NCI-H446 (cell line): ENCODE data around the gene GPR176.
"Not testable (repeated sequence)": the region's sequence is repeated elsewhere in the genome, so short reads cannot be mapped to it uniquely, and the experiment has no call there.

Experiments
- DNase-seq, 2 experiments: peaks; one replicate each; lab custom pipeline; 2025; lab: John Stamatoyannopoulos, UW

GPR176 gene

DNA sequence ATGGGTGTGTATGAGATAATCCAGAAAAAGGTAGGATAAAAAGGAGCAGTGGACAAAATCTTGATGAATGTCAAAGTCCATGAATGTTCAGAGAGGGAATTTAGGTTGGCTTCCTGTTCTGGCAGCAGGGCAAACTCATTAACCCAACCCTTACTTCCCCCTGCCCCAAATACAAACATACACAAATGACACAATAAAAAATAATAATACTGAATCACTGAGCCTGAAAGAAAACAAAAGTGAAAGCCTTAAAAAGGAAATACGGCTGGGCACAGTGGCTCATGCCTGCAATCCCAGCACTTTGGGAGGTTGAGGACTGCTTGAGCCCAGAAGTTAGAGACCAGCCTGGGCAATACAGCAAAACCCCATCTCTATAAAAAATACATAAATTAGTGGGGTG, 62.9 kb downstream of the GPR176 start:
- no peak for DNase-seq

DNA sequence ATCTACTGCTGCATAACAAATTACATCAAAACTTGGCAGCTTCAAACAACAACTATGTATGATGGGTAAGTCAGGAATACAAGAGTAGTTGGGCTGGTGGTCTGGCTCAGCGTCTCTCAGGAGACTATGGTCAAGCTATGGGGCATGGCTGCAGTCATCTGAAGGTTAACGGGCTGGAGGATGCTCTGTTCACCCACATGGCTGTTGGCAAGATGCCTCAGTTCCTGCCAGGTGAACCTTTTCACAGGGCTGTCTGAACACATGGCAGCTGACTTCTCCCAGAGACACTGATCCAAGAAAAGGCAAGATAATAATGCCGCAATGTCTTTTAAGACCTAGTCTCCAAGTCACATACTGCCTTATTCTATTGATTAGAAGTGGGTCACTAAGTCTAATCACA, 63.7 kb downstream of the GPR176 start:
- no peak for DNase-seq

DNA sequence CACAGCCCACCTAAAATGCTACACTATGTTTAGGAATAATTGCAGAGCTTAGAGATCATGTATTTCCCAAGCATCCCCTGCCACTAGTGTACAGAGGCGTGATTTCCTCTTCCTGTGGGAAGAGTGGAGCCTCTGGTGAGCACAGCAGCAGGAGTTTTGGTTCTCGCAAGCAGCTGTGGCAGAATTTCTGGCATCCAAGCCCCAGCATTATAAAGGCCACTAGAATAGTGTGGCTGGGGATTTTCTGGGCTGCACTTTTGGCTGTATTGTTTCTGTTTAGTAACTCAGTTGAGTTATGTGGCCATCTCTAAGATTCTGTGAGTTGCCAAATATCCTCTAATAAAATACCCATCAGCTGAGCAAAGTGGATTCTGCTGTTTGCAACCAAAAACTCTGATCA, 64.7 kb downstream of the GPR176 start:
- no peak for DNase-seq

DNA sequence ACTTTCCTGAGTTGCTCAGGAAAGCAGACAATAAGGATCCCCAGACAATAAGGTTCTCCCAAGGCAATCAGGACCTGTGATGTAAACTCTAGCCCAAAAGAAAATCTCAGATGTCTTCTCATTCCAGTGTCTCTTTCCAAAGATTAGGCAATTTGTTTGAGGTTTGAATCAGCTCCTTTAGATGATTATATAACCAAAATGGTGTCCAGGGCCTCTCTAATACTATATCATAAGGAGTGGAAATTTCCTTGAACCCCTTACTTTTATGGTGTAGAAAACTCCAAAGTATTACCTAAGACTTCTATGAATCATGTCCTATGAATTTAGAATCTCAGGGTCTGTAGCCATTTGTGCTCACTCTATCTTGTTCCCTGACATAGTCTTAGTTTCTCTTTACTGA, 65.9 kb downstream of the GPR176 start:
- no peak for DNase-seq

DNA sequence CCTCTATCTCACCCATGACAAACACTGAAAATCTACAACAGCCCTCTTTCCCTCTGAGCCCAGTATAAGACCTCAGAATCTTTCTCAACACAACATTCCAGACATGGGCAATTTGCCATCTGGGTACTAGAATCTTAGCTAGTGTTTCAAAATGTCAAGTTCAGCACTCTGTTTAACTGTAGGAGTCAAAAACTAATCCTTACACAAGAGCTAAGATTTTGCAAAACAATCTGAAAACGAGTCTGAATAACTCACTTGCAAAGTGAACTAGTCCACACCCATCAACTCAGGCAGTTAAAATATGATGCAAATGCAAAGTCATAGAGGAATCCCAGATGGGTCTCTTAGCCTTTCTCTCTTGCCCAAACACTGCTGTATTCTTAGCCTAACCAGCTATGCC, 67.8 kb downstream of the GPR176 start:
- no peak for DNase-seq

DNA sequence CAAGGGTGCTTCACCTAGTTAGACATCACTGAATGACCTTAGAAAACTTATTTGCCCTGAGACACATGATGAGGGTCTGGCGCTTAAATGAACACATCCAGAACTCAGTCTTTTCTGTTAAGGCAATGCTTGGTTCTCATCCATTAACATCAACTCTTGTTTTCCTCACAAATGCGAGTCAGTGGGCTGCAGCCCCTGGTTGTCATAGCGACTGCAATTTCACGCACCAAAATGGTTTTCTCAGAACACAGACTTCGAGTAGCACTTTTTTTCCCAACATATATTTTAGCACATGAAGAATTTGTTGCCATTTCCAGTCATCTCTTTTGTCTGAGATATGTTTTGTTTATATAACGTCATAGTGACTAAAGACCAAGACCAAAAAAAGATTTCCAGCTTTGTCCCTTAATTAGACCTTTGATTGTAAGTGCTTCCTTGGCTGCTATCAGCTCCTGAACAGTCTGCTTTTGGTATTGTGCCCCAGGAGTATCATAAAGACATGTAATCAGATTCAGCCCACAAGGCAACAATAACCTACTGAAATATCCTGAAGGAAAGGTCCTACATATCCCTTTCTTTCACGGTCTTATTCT, 68.5 kb downstream of the GPR176 start:
- no peak for DNase-seq

DNA sequence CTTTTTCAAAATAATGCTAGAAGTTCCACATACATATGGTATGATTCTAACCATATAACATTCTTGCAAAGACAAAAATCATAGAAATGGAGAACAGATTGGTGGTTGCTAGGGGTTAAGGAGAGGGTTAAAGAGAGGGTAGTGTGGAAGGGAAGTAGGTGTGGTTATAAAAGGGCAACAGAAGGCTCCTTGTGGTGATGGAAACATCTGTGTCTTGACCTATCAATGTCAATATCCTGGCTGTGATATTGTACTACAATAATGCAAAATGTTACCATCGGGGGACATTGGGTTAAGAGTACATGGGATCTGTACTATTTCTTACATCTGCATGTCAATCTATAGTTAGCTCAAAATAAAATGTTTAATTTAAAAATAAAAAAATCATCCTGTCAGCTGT, 69.6 kb downstream of the GPR176 start:
- DNase-seq: no peak

DNA sequence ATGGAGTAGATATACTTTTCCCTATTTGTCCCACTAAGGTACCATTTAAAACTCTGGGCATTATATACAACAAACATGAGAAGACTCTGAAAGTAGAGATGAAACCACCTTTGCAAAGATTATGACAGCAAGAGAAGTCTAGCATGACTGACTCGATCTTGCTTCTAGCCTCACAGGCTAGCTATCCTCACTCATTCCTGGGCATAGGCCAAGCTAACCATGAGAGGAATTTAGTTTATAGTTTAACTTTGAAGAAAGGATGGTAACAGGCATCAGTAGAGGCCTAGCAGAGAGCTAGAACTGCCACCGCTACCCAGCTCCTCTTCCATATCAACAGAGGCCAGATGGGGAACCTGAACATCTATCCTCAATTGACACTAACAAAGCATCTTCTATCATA, 74.0 kb downstream of the GPR176 start:
- DNase-seq: no peak

DNA sequence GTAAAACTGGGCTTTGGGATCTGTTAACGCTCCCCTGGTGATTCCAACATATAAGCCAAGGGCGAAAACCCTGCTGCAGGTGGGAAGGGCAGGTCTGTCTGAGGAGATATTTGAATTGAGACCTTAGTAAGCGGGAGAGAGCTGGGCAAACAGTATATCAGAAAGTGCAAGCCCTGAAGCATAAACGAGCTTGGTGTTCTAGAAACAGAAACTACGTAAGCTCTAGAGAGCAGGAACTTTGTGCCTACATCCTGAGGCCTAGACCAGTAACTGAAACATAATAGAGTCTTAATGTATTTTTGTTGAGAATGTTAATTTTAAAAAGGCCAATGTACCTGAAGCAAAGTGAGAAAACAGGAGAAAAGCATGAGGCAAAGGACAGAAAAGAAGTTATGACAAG, 74.5 kb downstream of the GPR176 start:
- no peak for DNase-seq

DNA sequence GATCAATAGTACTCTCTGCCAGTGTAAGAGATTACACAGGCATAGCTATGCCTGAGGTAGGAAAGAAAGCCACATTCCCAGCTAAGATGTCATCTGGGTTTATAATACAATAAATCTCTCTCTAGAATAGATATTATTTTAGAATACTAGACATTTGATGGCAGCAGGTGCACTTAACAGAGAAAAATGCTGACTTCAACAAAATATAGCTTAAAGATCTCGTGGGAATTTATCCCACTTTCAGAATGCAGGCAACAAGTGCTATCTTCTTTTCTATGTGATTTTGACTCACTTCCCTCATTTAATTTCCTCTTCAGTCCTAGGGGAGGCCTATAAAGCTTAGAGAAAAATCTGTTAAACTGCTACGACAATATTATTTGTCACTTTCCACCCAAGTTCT, 76.5 kb downstream of the GPR176 start:
- DNase-seq: no peak

DNA sequence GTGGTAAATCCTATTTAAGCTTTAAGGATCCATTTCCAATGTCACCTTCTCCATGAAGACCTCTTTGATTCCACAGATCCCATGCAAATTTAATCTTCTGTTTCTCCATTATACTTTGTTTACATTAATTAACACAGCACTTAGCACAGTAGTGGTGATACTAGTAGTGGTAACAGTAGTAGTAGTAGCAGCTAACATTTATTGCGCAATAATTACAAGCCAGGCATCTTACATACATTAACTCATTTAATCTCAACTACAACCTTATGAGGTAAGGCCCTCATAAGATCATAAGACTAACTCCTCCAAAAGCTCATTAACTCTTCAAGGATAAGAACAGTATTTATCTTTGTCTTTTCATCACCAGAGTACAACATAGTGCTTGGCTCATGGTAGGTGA, 82.6 kb downstream of the GPR176 start:
- no peak for DNase-seq

DNA sequence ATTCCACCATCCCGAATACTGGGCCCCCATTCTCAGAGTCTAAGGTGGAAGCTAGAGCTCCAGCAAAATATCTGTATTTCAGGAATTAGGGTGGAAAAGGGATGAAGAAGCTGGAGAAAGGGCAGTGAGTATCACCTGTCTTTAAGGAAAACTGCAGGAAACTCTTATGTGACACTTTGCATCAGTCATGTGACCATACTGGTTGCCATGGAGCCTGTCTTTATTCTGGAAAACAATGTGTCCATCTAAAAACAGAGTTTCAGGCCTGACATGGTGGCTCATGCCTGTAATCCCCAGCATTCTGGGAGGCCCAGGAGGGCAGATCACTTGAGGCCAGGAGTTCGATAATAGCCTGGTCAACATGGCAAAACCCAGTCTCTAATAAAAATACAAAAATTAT, 84.5 kb downstream of the GPR176 start:
- DNase-seq: no peak

DNA sequence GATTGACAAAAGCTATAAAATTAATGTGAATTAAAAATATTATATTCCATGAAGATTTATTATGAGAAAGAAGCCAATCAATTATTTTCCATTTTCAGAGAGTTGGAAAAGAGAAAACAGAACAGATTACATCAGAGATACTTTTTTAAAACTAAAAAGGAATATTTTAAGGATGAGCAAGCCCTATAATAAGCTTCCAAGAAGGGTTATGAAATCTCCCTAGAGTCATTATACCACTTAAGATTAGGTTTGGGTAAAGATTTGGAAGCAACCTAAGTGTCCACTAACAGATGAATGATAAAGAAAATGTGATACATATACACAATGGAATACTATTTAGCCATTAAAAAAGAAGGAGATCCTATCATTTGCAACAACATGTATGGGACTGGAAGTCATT, 85.8 kb downstream of the GPR176 start:
- DNase-seq: no peak

DNA sequence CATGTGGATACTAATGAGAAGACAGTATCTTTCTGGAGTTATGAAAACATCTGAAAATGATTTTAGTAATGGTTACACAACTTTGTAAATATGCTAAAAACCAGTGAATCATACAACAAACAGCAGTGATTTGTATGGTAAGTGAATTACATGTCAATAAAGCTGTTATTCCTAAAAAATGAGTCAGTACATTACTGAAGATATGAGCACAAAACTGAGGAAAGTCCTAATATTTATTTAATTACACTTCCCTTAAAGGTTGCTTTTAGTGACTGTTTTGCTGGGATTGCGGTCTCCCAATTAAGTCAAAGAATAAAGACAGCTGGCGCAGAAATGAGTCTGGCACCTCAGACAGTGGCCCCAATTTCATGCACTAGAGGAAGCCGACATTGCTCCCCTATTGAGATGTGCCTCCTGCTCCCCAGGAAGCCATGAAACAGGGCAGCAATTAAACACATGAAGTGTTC, 86.5 kb downstream of the GPR176 start:
- DNase-seq: no peak

DNA sequence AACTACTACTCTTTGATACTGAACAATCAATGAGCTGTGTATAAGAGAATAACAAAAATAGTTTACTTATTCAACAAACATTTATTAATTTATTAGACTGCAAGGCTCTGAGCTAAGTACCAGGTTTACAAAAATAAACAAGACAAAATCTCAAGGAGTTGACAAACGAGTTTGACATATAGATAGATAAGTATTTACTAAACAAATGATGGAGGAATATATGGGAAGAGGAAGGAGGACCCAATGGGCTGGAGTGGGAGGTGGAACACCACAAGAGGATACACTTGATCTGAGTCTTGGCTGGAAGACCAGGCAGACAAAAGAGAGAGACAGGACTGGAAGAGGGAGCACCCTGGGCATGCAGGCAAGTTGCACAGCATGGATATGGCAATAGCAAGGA, 89.9 kb downstream of the GPR176 start:
- DNase-seq: no peak

DNA sequence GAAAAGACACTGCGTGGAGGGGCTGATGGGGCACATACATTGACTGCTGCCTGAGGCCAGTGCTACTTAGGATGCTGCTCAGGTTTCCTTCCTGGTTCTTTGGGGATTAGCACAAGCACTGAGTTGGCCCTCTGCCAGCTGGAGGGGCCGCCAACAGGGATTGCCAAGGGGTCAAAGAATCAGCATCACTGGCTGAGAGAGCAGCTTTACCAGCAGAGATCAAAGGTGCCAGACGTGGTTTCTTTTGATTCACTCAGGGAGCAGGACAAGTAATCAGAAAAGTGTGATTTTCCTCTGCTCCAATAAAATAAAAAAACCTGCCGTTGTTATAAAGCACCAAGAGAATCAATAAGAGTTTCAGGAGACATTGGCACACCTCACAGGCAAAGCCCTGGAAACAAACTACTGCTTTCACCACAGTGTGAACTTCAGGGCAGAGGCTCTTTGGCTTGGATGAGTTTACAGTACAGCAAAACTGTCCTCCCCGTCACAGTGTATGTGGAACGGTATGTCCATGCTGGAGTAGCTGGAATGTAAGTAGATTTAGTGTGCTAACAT, 91.6 kb downstream of the GPR176 start:
- peak in 1 of 2 experiments; percentile 35 for DNase-seq

DNA sequence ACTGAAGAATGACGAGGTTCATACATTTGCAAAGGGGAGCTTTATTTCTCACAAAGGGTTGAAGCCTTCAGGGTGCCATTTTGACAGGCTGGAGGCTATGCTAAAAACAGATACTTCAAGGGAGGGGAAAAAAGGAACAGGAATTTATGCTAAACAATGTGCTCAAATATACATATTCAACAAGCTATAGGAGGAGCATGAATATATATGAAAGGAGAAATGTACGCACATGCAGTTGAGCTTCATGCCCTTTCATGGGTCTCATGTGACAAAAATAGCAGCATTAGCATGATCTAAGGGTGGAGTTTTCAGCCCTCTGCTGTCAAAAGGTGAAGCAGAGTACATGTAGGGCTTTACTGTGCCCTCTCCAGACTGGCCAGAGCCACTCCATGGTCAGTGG, 93.1 kb downstream of the GPR176 start:
- no peak for DNase-seq

DNA sequence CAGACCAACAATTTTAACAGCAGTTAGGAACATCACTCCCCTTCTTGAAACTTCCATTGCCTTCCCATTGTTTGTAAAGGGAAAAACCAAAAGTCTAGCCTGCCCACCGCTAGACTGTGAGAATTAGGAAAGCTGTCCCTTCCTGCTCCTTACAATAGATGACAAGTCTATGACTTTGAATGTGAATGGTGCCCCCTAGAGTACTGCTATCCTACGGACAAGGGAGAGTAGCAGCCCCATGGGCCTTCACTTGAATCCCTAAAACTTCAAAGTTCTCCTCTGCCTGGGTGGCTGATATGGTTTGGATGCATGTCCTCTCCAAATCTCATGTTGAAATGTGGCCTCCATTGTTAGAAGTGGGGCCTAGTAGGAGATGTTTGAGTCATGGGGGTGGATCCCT, 96.4 kb downstream of the GPR176 start:
- DNase-seq: no peak

DNA sequence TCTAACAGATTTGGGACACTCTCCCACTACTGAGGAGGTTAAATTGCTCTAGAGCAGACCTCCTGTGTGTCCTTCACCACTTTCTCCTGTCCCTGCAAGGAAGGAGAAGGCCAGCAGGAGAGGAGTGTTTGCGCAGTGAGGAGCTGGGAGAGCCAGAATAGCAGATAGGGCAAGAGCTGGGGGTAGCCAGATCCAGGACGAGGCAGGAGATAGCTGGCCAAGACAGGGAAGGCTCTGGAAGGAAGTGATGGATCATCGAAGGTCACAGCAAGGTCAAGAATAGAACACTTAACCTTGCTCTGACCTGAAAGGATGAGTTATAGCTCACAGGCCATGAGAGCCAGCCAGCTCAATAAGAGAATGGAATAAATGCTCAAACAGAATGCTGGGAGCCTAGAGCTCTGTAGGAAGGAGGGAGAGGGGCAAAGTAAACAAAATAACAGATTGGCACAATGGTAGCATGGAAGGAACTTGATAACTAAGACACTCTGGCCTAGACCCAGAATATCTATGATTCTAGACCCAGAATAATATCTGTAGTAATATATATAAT, 99.9 kb downstream of the GPR176 start:
- DNase-seq: no peak

DNA sequence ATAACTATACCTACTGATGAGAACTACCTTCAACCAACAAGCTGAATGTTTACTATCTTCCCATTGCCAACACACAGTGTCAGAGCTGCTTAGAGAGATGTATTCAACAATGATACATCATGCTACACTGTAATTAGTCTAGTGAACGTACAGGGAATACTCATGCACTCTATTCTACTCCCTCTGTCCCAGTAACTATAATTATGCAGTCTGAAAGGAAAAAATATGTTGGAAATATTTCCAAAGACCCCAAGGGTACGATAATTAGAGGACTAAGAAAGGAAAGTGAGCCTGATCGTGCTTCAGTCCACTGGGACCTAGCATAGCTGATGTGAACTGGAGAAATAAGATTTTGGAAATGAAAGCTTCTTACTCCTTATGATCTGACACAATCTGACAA, 100.5 kb downstream of the GPR176 start:
- no peak for DNase-seq

DNA sequence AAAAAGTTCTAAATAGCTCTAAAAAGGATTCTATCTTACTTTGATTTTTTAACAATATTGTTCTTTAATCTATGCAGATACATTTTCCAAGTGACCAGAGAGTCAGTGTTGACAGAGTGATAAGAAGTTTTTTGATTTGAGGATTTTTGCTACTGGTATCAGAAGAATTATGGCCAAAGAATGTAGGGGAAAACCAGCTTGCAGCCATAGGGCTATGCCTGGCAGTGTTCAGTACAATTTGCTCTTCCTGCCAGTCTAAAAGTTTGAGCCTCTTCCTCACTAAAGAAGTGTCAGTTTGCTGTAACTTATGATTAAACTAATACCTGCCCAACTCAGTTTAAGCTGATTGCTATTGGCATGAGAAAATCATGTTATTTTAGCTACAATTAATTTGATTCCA, 102.2 kb downstream of the GPR176 start:
- no peak for DNase-seq

DNA sequence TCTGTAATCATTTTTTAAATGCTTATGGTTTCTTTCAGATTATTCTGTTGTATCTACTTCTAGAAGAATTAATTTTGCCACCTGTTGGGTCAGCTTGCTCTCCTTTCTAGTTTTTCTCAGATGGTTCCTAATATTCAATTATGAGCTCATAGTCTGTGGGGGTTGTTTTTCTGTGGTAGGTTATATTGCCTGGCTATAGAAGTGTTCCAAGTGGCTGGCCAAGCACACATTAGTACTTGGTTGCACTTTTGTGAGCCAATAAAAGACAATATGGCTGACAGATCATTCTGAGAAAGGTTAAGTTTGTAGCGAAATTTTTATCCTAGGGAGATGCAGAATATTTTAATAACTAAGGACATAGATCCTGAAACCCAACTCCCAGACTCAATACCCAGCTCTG, 105.6 kb downstream of the GPR176 start:
- no peak for DNase-seq

DNA sequence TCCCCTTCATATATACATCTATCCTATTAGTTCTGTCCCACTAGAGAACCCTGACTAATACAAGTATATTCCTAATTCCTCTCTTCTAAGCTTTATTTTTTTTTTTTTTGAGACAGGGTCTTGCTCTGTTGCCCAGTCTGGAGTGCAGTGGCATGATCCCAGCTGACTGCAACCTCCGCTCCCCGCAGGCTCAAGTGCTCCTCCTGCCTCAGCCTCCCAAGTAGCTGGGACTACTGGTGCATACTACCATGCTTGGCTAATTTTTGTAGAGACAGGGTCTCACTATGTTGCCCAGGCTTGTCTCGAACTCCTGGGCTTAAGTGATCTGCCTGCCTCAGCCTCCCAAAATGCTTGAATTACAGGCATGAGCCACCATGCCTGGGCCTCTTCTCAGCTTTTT, 107.4 kb downstream of the GPR176 start:
- DNase-seq: not testable (repeated sequence)

DNA sequence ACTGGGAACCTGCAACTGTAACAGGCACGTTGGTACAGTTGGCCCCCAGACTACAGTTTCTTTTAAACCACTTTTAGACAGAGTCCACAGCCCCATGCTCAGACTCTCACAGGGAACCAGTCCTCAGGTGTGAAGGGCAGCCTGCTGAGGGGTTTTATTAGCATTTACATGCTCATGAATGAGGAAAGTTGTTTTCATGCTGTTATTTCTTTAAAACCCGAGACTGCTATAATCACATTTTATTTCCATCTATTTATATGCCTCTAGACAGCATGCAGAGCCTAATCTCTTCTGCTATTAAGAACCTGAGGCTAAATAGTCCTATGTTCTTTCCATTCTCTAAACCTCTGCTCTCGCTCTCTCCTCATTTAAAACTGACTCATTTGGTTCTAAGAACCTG, 111.2 kb downstream of the GPR176 start:
- DNase-seq: no peak
